Calu3 (cell line): Measurements from ENCODE around the gene RBM18. TPM values are rescaled to one million over a fixed set of nuclear protein-coding genes. Genes with fewer than 3 reads are reported as not detected.

Experiments
- BruUV-seq: library from RNA; stranded (reverse); fragments of 400-500 nt; replicated peaks from 2 replicates; lab custom pipeline; 2021; lab: Mats Ljungman, UMichigan
- CTCF ChIA-PET: fragments of 300-600 bp; sonication (Branson Sonifier 250); formaldehyde crosslinking; loops from one replicate; lab custom pipeline; 2022; ENCODE audit warnings: antibody characterized with exemption; lab: Charles Lee
- DNase-seq: peaks from one replicate; pipeline ENCODE4 v3.0.0; 2022
- H3K27ac Mint-ChIP-seq: one replicate; pipeline ENCODE4 v1.8.0; 2022; ENCODE audit warnings: mixed read lengths; ENCODE audit not compliant: unreplicated experiment
- H3K27me3 Mint-ChIP-seq: one replicate; pipeline ENCODE4 v1.8.0; 2022; ENCODE audit warnings: mixed read lengths; ENCODE audit not compliant: unreplicated experiment
- H3K36me3 Mint-ChIP-seq: one replicate; pipeline ENCODE4 v1.8.0; 2022; ENCODE audit warnings: mild to moderate bottlenecking, moderate library complexity, mixed read lengths; ENCODE audit not compliant: insufficient read depth, unreplicated experiment
- H3K4me1 Mint-ChIP-seq: one replicate; pipeline ENCODE4 v1.8.0; 2022; ENCODE audit warnings: mild to moderate bottlenecking, low read depth, mixed read lengths; ENCODE audit not compliant: unreplicated experiment
- H3K4me3 Mint-ChIP-seq: one replicate; pipeline ENCODE4 v1.8.0; 2022; ENCODE audit warnings: mild to moderate bottlenecking, low read depth, moderate library complexity, mixed read lengths; ENCODE audit not compliant: unreplicated experiment
- H3K9me3 Mint-ChIP-seq: one replicate; pipeline ENCODE4 v1.8.0; 2022; ENCODE audit warnings: low read depth, mixed read lengths; ENCODE audit not compliant: unreplicated experiment
- intact Hi-C: fragments of 100-400 bp; cut with micrococcal nuclease; formaldehyde crosslinking; loops from one replicate; pipeline ENCODE4 v1.10.0; 2022; ENCODE audit not compliant: unreplicated experiment
- total RNA-seq: library from RNA; stranded (reverse); gene quantifications from 2 replicates; pipeline ENCODE4 v1.2.3, GENCODE V29; 2022
- TF ChIP-seq, protein P1 (sequence below): fragments of 200-600 bp; IDR thresholded peaks from one replicate; pipeline ENCODE4 v1.8.0; 2022; ENCODE audit warnings: antibody characterized with exemption; ENCODE audit not compliant: unreplicated experiment

RBM18 gene
- total RNA-seq, 1 experiment from 2014 or later: 13.1 TPM

DNA sequence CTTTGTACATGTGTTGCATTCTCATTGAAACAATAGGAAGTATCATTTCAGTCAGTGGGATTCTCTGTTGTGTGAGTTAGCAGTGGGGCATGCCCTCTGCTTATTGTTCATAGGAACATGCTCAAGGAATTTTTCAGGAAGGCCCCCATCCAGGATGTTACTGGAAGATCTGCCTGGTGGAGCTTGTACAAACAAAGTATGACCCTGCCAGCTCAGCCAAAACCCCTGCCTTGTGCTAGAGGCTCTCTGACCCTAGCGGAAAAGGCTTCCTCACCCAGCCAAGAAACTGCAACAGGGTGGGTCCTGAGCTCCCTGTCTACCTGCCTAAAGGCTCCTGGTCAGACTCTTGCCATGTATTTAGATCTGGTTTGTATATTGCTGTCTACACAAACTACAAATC lies 43.3 kb upstream of the RBM18 start:
- peaks cover 14% of the 10 kb centered on the region for H3K4me1 Mint-ChIP-seq
- peaks cover 9% of the 10 kb centered on the region for H3K36me3 Mint-ChIP-seq
- H3K27ac Mint-ChIP-seq: no peak overlapping the region
- H3K4me3 Mint-ChIP-seq: no peak overlapping the region
- H3K27me3 Mint-ChIP-seq: no peaks in the 10 kb centered on the region
- no peak for DNase-seq
- CTCF ChIA-PET: interaction anchor here (0.5 to 0.7 kb wide), 2 partner anchors 185 to 961 kb away, joined by 3 to 5 read pairs; no protein-coding TSS in a partner anchor
- TF ChIP-seq, protein P1, sequence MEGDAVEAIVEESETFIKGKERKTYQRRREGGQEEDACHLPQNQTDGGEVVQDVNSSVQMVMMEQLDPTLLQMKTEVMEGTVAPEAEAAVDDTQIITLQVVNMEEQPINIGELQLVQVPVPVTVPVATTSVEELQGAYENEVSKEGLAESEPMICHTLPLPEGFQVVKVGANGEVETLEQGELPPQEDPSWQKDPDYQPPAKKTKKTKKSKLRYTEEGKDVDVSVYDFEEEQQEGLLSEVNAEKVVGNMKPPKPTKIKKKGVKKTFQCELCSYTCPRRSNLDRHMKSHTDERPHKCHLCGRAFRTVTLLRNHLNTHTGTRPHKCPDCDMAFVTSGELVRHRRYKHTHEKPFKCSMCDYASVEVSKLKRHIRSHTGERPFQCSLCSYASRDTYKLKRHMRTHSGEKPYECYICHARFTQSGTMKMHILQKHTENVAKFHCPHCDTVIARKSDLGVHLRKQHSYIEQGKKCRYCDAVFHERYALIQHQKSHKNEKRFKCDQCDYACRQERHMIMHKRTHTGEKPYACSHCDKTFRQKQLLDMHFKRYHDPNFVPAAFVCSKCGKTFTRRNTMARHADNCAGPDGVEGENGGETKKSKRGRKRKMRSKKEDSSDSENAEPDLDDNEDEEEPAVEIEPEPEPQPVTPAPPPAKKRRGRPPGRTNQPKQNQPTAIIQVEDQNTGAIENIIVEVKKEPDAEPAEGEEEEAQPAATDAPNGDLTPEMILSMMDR: no peak
- no peaks in the 10 kb centered on the region for H3K9me3 Mint-ChIP-seq
- BruUV-seq: no TSS peak
- intact Hi-C loops: no loop called here

GRCh38 chr9:122307061-122307460 lies 42.4 kb upstream of the RBM18 start:
- no peaks in the 10 kb centered on the region for H3K27me3 Mint-ChIP-seq
- TF ChIP-seq, protein P1: no peak
- no TSS peak for BruUV-seq
- H3K27ac Mint-ChIP-seq: no peak overlapping the region
- no peaks in the 10 kb centered on the region for H3K9me3 Mint-ChIP-seq
- intact Hi-C loops: no loop called here
- CTCF ChIA-PET: no interaction called here
- no peak for DNase-seq
- H3K4me3 Mint-ChIP-seq: no peak overlapping the region
- peaks cover 14% of the 10 kb centered on the region for H3K4me1 Mint-ChIP-seq
- peaks cover 9% of the 10 kb centered on the region for H3K36me3 Mint-ChIP-seq

GRCh38 chr9:122302237-122303093 lies 37.8 kb upstream of the RBM18 start:
- intact Hi-C loops: no loop called here
- no peak overlapping the region for H3K27ac Mint-ChIP-seq
- H3K9me3 Mint-ChIP-seq: no peaks in the 10 kb centered on the region
- peaks cover 9% of the 10 kb centered on the region for H3K36me3 Mint-ChIP-seq
- CTCF ChIA-PET: no interaction called here
- BruUV-seq: no TSS peak
- peaks cover 14% of the 10 kb centered on the region for H3K4me1 Mint-ChIP-seq
- no peak overlapping the region for H3K4me3 Mint-ChIP-seq
- H3K27me3 Mint-ChIP-seq: no peaks in the 10 kb centered on the region
- DNase-seq: no peak
- TF ChIP-seq, protein P1: no peak

- DNase-seq: no peak
- intact Hi-C loops: no loop called here
- Mint-ChIP-seq H3K9me3 (no peaks in the 10 kb centered on the region), H3K4me3 (no peak overlapping the region), H3K27me3 (no peaks in the 10 kb centered on the region), H3K4me1 (no peaks in the 10 kb centered on the region), H3K27ac (no peak overlapping the region), H3K36me3 (peaks cover 13% of the 10 kb centered on the region)
- CTCF ChIA-PET: no interaction called here
- TF ChIP-seq, protein P1: no peak
- no TSS peak for BruUV-seq
Measured at GRCh38 chr9:122297512-122297911, 32.9 kb upstream of the RBM18 start.
